T-cell (primary cell): ENCODE data around the gene USPL1. TPM values are rescaled to one million over a fixed set of nuclear protein-coding genes. Genes with fewer than 3 reads are reported as not detected.
A peak's percentile ranks its signal among the peaks of the same experiment; 100 is the strongest.
"Not testable (repeated sequence)": the region's sequence is repeated elsewhere in the genome, so short reads cannot be mapped to it uniquely, and the experiment has no call there.

Experiments used
- ATAC-seq, 4 experiments: fragments of 200-7000 bp in 3 of 4; fragments of 150-1000 bp in 1 of 4; cut with Tn5 transposase; replicated peaks in 1 of 4; 1 replicate in 3 of 4; 2 replicates in 1 of 4; pipeline ENCODE4 v1.10.0; 2021; ENCODE audit warnings: moderate library complexity in 3 of 4, mild to moderate bottlenecking in 2 of 4, moderate number of reproducible peaks in 1 of 4
- CTCF ChIA-PET, 2 donors: fragments of 300-600 bp; sonication (Branson Sonifier 250); formaldehyde crosslinking; loops; one replicate each; lab custom pipeline; 2022; ENCODE audit warnings: antibody characterized with exemption in 2 of 2; lab: Charles Lee
- POLR2A ChIA-PET, 2 donors: fragments of 300-600 bp; sonication (Branson Sonifier 250); formaldehyde crosslinking; loops; one replicate each; lab custom pipeline; 2022; ENCODE audit warnings: antibody characterized with exemption in 2 of 2; lab: Charles Lee
- DNase-seq, 35 experiments: peaks; one replicate each; pipeline versions ENCODE4 v3.0.0 to v3.0.0-alpha.2; 2013 to 2023
- H3K27ac ChIP-seq: one replicate; pipeline ENCODE4 v1.5.1; 2013; ENCODE audit warnings: low read length
- H3K27me3 ChIP-seq, 2 experiments: replicated peaks in 1 of 2; 1 replicate in 1 of 2; 2 replicates in 1 of 2; pipeline versions ENCODE4 v1.6.1 to v1.7.0; 2013; ENCODE audit warnings: low read length in 1 of 2, mixed read lengths in 1 of 2; ENCODE audit not compliant: control insufficient read depth in 2 of 2, insufficient read depth in 2 of 2; ENCODE audit errors: extremely low read depth in 1 of 2
- H3K36me3 ChIP-seq, 2 donors: 1 replicate in 1 of 2; 2 replicates in 1 of 2; pipeline versions ENCODE4 v1.6.1 to v1.7.0; 2013; ENCODE audit warnings: low read length in 1 of 2; ENCODE audit not compliant: control insufficient read depth in 2 of 2, insufficient read depth in 1 of 2; ENCODE audit errors: extremely low read depth in 1 of 2
- H3K4me1 ChIP-seq, 2 experiments: 1 replicate in 1 of 2; 2 replicates in 1 of 2; pipeline versions ENCODE4 v1.6.1 to v1.7.0; 2013; ENCODE audit warnings: low read length in 2 of 2, mixed read lengths in 1 of 2; ENCODE audit not compliant: insufficient read depth in 2 of 2, control insufficient read depth in 1 of 2; ENCODE audit errors: extremely low read depth in 1 of 2
- H3K4me3 ChIP-seq, 2 donors: 1 replicate in 1 of 2; 2 replicates in 1 of 2; pipeline versions ENCODE4 v1.5.1 to v1.7.0; 2013; ENCODE audit warnings: mild to moderate bottlenecking in 2 of 2, low read length in 1 of 2, moderate library complexity in 1 of 2; ENCODE audit not compliant: control insufficient read depth in 1 of 2; ENCODE audit errors: extremely low read depth in 1 of 2
- H3K9me3 ChIP-seq: 2 replicates; pipeline ENCODE4 v1.7.0; 2013
- H3K27ac Mint-ChIP-seq, 2 donors: one replicate each; pipeline ENCODE4 v1.8.0; 2020 to 2021; ENCODE audit warnings: mild to moderate bottlenecking in 2 of 2, mixed read lengths in 2 of 2
- H3K27me3 Mint-ChIP-seq, 2 donors: one replicate each; pipeline ENCODE4 v1.8.0; 2021 to 2022; ENCODE audit warnings: mixed read lengths in 2 of 2
- H3K36me3 Mint-ChIP-seq: one replicate; pipeline ENCODE4 v1.8.0; 2021; ENCODE audit warnings: mixed read lengths
- H3K4me1 Mint-ChIP-seq, 3 donors: one replicate each; pipeline ENCODE4 v1.8.0; 2020 to 2022; ENCODE audit warnings: mixed read lengths in 3 of 3, mild to moderate bottlenecking in 1 of 3
- H3K4me3 Mint-ChIP-seq, 3 donors: one replicate each; pipeline ENCODE4 v1.8.0; 2020 to 2022; ENCODE audit warnings: mild to moderate bottlenecking in 3 of 3, mixed read lengths in 3 of 3, moderate library complexity in 3 of 3
- H3K9me3 Mint-ChIP-seq, 3 donors: one replicate each; pipeline ENCODE4 v1.8.0; 2020 to 2022; ENCODE audit warnings: mixed read lengths in 3 of 3
- WGBS: methylation state at CpG from one replicate; pipeline ENCODE4 v1.1.5; 2013; ENCODE audit warnings: missing lambda C conversion rate; ENCODE audit not compliant: insufficient coverage; 5-methylcytosine and 5-hydroxymethylcytosine counted together
- total RNA-seq, 35 experiments: library from RNA in 6 of 35; stranded (reverse) in 6 of 35; fragments of 120-200 nt in 1 of 35; gene quantifications; one replicate each; pipeline versions ENCODE4 v1.2.1 to v1.2.4 and lab custom pipeline; 2013 to 2026

Gene USPL1
- total RNA-seq, 5 donors from 2014 or later (not counting 1 experiment from before 2014, with no cell fraction given) = 24.1 to 32.9 (median 26.7) TPM

- WGBS = 100% methylated on average over 1 of the region's 1 CpG
- H3K36me3 ChIP-seq = peaks cover 0 to 60% of the 10 kb centered on the region in 2 donors
- H3K27ac Mint-ChIP-seq = not testable (repeated sequence)
Measured at GRCh38 chr13:30641173-30641572, 23.5 kb downstream of the USPL1 start.

DNA sequence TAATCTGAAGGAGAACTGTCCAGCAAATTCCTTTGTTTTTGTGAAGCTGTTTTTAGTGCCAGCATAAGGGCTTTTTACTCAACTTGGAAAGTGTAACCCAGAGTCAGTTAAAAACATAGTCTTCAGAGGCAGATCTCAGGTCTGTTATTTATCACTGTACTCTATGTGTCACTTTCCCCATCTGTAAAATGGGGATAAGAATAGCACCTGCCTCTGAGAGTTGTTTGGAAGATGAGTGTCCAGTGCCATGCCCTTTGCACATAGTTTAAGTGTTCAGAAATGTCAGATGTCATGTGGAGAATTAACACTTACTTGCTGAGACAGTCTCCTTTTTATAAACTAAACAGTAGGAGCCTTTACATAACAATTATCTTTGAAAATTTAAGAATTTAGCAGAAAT lies 27.9 kb downstream of the USPL1 start:
- DNase-seq (no peak), ATAC-seq (no peak)
- no peak overlapping the region for H3K27ac ChIP-seq
- peaks cover 14 to 89% of the 10 kb centered on the region in 2 donors for H3K36me3 ChIP-seq
- H3K4me3 ChIP-seq = no peak overlapping the region
- no peaks in the 10 kb centered on the region for H3K9me3 Mint-ChIP-seq
- no peaks in the 10 kb centered on the region for H3K27me3 Mint-ChIP-seq
- H3K4me1 ChIP-seq = no peaks in the 10 kb centered on the region
- no peaks in the 10 kb centered on the region for H3K9me3 ChIP-seq
- H3K27me3 ChIP-seq = no peaks in the 10 kb centered on the region
- no peak overlapping the region for H3K4me3 Mint-ChIP-seq
- ChIA-PET POLR2A (interaction anchor here (0.6 to 1.0 kb wide), 3 partner anchors 17 to 1090 kb away, joined by 3 to 7 read pairs (median 3); no protein-coding TSS in a partner anchor), CTCF (no interaction called here)
- H3K4me1 Mint-ChIP-seq = peaks cover 23 to 26% (median 24%) of the 10 kb centered on the region in 3 donors
- peaks cover 66% of the 10 kb centered on the region for H3K36me3 Mint-ChIP-seq
- H3K27ac Mint-ChIP-seq = no peak overlapping the region

More at GRCh38 chr13:30641173-30641572, 23.5 kb downstream of the USPL1 start:
- Mint-ChIP-seq H3K4me1 (peaks cover 30 to 36% (median 33%) of the 10 kb centered on the region in 3 donors), H3K36me3 (peaks cover 55% of the 10 kb centered on the region)
- H3K9me3 ChIP-seq, H3K4me3 ChIP-seq, H3K4me3 Mint-ChIP-seq, DNase-seq, H3K27me3 Mint-ChIP-seq, H3K27me3 ChIP-seq, ATAC-seq, H3K4me1 ChIP-seq, H3K9me3 Mint-ChIP-seq, H3K27ac ChIP-seq, CTCF ChIA-PET: not testable (repeated sequence)
- POLR2A ChIA-PET = interaction anchor here in 1 of 2 donors (0.6 kb wide), 1 partner anchor 504 kb away, joined by 8 read pairs; no protein-coding TSS in a partner anchor

DNA sequence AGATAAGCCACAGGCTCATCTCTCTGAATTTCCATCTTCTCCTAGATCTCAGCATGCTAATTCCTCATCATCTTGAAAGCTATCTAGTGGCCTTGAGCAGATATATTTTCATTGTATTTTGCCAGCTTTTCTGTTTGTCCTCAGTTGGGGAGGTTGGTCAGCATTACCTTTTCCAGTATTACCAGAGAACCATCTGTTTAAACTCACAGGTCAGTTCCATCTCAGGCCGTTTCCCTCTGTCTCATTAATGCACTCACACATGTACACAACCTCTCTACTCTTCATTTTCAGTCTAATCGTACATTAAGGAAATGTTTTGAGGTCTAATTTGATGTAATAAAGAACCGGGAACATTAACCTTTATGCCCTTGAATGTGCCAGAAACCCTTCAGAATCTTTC lies 29.7 kb downstream of the USPL1 start:
- Histone ChIP-seq H3K27ac (no peak overlapping the region), H3K4me3 (no peak overlapping the region), H3K36me3 (peaks cover 14 to 90% of the 10 kb centered on the region in 2 donors), H3K4me1 (no peaks in the 10 kb centered on the region), H3K27me3 (no peaks in the 10 kb centered on the region), H3K9me3 (no peaks in the 10 kb centered on the region)
- H3K27ac Mint-ChIP-seq = peak overlapping the region; percentile 13 to 30
- no peaks in the 10 kb centered on the region for H3K9me3 Mint-ChIP-seq
- H3K4me3 Mint-ChIP-seq = no peak overlapping the region
- H3K36me3 Mint-ChIP-seq = peaks cover 60% of the 10 kb centered on the region
- ChIA-PET POLR2A (no interaction called here), CTCF (no interaction called here)
- ATAC-seq = no peak
- WGBS = no CpG with 5 or more reads among the region's 3 CpGs
- peaks cover 26 to 31% (median 31%) of the 10 kb centered on the region in 3 donors for H3K4me1 Mint-ChIP-seq
- no peaks in the 10 kb centered on the region for H3K27me3 Mint-ChIP-seq
- DNase-seq = no peak

DNA sequence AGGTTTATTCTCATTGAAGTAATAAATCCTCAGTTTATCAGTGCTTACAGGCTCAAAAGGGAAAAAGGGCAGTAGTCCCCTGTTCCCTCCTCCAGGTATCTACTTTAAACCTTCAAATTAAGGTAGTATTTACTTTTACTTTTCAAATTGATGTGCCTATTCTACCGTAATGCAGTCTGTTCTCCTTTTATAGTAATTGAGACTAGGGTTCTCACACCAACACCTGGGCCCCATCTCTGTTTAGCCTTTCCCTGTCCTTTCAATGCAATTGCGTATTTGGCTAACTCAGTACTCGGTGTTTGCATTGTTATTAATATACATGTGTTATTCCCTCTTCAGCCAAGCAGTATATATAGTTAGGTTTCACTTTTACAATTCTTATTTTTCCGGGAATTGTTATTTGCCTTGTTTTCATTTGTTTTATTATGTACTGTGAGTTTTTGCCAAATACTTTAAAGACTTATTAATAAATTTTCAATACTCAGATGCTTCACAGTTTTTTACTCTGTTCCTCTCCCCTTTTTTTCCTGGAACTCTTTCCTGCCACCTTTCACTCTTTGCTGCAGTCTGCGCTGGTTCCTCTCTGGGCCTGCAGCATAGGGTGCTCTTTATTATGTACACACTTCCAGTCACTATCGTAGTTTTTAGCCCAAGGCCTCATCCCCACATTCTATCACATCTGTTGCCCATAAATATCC lies 30.3 kb downstream of the USPL1 start:
- H3K27ac ChIP-seq = no peak overlapping the region
- H3K36me3 Mint-ChIP-seq = peaks cover 61% of the 10 kb centered on the region
- 92% methylated on average over 2 of the region's 6 CpGs for WGBS
- DNase-seq = no peak
- H3K4me1 Mint-ChIP-seq = peaks cover 32 to 36% (median 35%) of the 10 kb centered on the region in 3 donors
- H3K27ac Mint-ChIP-seq = no peak overlapping the region
- no peaks in the 10 kb centered on the region for H3K9me3 Mint-ChIP-seq
- ATAC-seq = no peak
- no peak overlapping the region for H3K4me3 ChIP-seq
- POLR2A ChIA-PET = interaction anchor here in 1 of 2 donors (0.5 kb wide), 1 partner anchor 36 kb away, joined by 3 read pairs; no protein-coding TSS in a partner anchor
- H3K4me3 Mint-ChIP-seq = no peak overlapping the region
- H3K4me1 ChIP-seq = peaks cover 0 to 2% of the 10 kb centered on the region in 2 experiments
- H3K9me3 ChIP-seq = no peaks in the 10 kb centered on the region
- H3K27me3 Mint-ChIP-seq = no peaks in the 10 kb centered on the region
- no peaks in the 10 kb centered on the region for H3K27me3 ChIP-seq
- CTCF ChIA-PET = no interaction called here
- H3K36me3 ChIP-seq = peaks cover 14 to 88% of the 10 kb centered on the region in 2 donors

- Mint-ChIP-seq H3K4me1 (peaks cover 37 to 41% (median 39%) of the 10 kb centered on the region in 3 donors), H3K27ac (peak overlapping the region; percentile 18 to 51), H3K36me3 (peaks cover 62% of the 10 kb centered on the region), H3K9me3 (no peaks in the 10 kb centered on the region), H3K4me3 (no peak overlapping the region), H3K27me3 (no peaks in the 10 kb centered on the region)
- H3K4me1 ChIP-seq = peaks cover 0 to 6% of the 10 kb centered on the region in 2 experiments
- H3K27ac ChIP-seq = no peak overlapping the region
- no peaks in the 10 kb centered on the region for H3K27me3 ChIP-seq
- H3K4me3 ChIP-seq = no peak overlapping the region
- ATAC-seq (no peak), DNase-seq (no peak)
- H3K36me3 ChIP-seq = peaks cover 14 to 83% of the 10 kb centered on the region in 2 donors
- ChIA-PET CTCF (no interaction called here), POLR2A (interaction anchor here in 1 of 2 donors (0.5 kb wide), 1 partner anchor 37 kb away, joined by 3 read pairs; no protein-coding TSS in a partner anchor)
- 95% methylated on average over 3 of the region's 4 CpGs for WGBS
- H3K9me3 ChIP-seq = no peaks in the 10 kb centered on the region
Measured at GRCh38 chr13:30648522-30649012, 30.8 kb downstream of the USPL1 start.

GRCh38 chr13:30651648-30652047 lies 33.9 kb downstream of the USPL1 start:
- H3K4me3 Mint-ChIP-seq, H3K27me3 Mint-ChIP-seq, DNase-seq, H3K9me3 Mint-ChIP-seq, H3K27ac ChIP-seq, H3K27me3 ChIP-seq, H3K4me3 ChIP-seq, POLR2A ChIA-PET, H3K9me3 ChIP-seq, ATAC-seq: not testable (repeated sequence)
- Mint-ChIP-seq H3K36me3 (peaks cover 63% of the 10 kb centered on the region), H3K27ac (peak overlapping the region in 1 of 2 donors; percentile 53), H3K4me1 (peaks cover 43 to 54% (median 52%) of the 10 kb centered on the region in 3 donors)
- peaks cover 4 to 12% of the 10 kb centered on the region in 2 experiments for H3K4me1 ChIP-seq
- 86% methylated on average over 3 of the region's 5 CpGs for WGBS
- peaks cover 14 to 71% of the 10 kb centered on the region in 2 donors for H3K36me3 ChIP-seq
- CTCF ChIA-PET = interaction anchor here in 1 of 2 donors (0.6 kb wide), 1 partner anchor 21 kb away, joined by 3 read pairs; no protein-coding TSS in a partner anchor
